NCI-H460 (cell line): ENCODE data around the gene TRIM13. TPM values are rescaled to one million over a fixed set of nuclear protein-coding genes. Genes with fewer than 3 reads are reported as not detected.

ENCODE experiments used
- DNase-seq: peaks from one replicate; pipeline ENCODE4 v3.0.0-alpha.2; 2016; ENCODE audit warnings: low read depth; ENCODE audit errors: extremely low read depth
- total RNA-seq: library from RNA; depleted of rRNA; stranded (reverse); fragments of >200 nt; shearing (Covaris generic); gene quantifications from 2 replicates; pipeline ENCODE4 v1.2.3, GENCODE V29; 2014

Gene TRIM13
- total RNA-seq, 1 experiment from 2014 or later, result 23.1 TPM

- peak; percentile 82 for DNase-seq
These were observed 504 bp upstream of the TRIM13 start for GRCh38 chr13:49996161-49996915.

- no peak for DNase-seq
These were observed 1.1 kb downstream of the TRIM13 start for GRCh38 chr13:49997955-49998354.

GRCh38 chr13:49998714-49999624 is 2.1 kb downstream of the TRIM13 start:
- no peak for DNase-seq

DNA sequence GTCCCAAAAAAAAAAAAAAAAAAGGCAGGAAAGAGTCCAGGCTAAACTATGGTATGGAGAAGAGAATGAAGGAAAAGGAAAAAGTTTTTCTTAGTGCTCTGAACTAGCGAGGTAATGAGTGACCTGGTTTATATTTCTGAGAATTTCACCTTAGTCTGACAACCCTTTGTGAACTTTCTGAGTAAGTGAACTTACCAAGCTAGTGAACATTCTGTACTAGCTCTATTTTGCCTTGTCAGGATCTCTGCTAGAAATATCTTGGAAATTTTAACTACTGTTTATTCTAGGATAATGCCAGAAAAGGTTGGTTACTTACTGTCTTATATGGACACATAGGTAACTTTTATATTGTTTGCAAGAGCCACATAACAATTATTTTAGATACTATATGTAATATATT is 4.4 kb downstream of the TRIM13 start:
- no peak for DNase-seq

- no peak for DNase-seq
These were observed 9.7 kb downstream of the TRIM13 start for GRCh38 chr13:50006426-50007135.

DNA sequence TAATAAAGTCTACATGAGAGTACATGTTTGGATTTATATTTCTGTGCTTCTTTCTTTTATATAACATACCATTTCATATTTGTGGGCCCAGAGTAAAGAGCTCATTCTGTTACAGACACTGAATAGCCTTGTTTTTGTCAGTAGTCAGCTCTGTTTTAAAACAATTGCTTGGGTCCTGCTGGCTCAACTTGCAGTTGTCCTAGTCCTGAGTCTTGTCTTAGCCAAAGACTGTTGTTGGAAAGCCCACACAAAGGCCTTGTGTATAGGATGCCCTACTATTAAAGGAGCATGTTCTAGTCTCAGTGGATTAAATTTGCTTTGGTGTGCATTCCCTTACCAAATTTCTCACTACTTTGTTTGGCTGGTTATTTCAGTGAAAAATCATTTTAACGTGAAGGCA is 14.6 kb downstream of the TRIM13 start:
- DNase-seq, result no peak

- DNase-seq, result no peak
These were observed 15.7 kb downstream of the TRIM13 start for GRCh38 chr13:50012396-50013169.

- no peak for DNase-seq
These were observed 17.5 kb downstream of the TRIM13 start for GRCh38 chr13:50014386-50014785.

- DNase-seq, result no peak
These were observed 18.4 kb downstream of the TRIM13 start, which contains the start of gene KCNRG for GRCh38 chr13:50015258-50015657. Gene KCNRG, plus strand, starts transcription at chr13:50015444. Its CDS starts 50 bp downstream, at chr13:50015494.

DNA sequence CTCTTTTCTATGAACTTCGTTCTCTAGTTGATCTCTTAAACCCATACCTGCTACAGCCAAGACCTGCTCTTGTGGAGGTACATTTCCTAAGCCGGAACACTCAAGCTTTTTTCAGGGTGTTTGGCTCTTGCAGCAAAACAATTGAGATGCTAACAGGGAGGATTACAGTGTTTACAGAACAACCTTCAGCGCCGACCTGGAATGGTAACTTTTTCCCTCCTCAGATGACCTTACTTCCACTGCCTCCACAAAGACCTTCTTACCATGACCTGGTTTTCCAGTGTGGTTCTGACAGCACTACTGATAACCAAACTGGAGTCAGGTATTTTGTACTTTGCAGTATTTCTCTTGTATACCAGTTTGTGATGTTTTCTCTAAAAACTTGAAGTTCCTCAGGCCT is 18.9 kb downstream of the TRIM13 start:
- no peak for DNase-seq

- no peak for DNase-seq
These were observed 19.6 kb downstream of the TRIM13 start for GRCh38 chr13:50016444-50016843.

DNA sequence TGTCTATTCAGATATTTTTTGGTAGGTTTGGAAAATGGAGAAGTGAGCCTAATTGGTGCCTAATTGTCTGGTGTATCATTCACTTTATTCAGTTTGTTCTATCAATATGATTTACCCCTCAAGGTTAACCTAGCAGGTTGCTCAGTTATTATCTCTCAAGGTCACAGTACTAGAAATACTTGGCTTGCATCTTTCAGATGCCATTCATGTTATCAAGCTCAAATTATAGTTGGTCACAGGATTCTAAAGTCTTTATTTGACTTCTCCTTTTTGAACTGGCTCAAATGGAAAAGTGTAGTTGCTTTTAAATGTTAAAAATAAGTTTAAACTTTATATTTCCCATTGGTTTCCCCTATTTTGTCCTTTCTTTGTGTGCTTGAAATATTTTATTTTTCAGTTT is 21.0 kb downstream of the TRIM13 start:
- DNase-seq, result no peak

DNA sequence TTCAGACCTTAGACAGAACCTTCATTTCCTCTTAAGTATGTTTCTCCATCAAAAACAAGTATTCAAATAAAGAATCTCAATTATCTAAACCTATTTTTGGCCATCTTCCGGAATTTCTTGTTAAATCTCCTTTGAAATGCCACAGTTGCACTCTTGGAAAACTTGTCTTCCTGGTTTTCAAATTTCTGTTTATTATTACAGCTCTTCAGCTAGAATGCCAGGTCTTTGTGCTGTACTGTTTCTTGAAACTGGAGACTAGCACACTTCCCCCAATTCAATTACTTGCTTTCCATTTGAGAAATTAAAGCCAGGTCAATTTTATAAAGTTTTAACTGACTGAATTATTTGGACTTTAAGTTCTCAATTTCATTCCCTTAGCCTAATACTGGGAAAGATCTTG is 28.6 kb downstream of the TRIM13 start:
- no peak for DNase-seq

GRCh38 chr13:50026788-50027473 is 30.1 kb downstream of the TRIM13 start:
- no peak for DNase-seq

- DNase-seq, result peak; percentile 49
These were observed 33.5 kb downstream of the TRIM13 start for GRCh38 chr13:50030315-50030714.

GRCh38 chr13:50033725-50034124 is 36.9 kb downstream of the TRIM13 start:
- no peak for DNase-seq

- DNase-seq, result no peak
These were observed 40.9 kb downstream of the TRIM13 start for GRCh38 chr13:50037788-50038187.

DNA sequence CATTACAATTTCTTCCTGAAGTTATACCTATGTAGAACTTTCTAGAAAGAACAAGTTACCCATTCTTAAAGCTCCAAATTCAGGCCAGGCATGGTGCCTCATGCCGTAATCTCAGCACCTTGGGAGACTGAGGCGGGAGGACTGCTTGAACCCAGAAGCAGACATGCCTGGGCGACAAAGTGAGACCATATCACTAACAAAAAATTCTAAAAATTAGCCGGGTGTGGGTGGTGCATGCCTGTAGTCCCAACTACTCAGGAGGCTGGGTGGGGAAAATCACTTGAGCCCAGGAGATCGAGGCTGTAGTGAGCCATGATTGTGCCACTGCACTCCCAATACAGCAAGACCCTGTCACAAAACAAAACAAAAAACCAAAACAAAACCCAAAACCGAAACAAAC is 41.4 kb downstream of the TRIM13 start:
- no peak for DNase-seq

- DNase-seq, result no peak
These were observed 55.6 kb downstream of the TRIM13 start for GRCh38 chr13:50052478-50052877.

DNA sequence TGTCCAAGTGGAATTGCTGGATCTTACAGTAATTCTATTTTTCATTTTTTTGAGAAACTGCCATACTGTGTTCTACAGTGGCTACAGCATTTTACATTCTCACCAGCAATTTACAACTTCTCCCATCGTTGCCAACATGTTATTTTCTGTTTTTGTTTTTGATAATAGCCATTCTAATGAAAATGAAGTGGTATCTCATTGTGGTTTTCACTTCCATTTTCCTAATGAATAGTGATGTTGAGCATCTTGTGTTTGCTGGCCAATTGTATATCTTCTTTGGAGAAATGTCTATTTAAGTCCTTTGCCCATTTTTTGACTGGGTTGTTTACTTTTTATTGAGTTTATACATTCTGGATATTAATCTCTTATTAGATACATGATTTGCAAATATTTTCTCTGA is 57.0 kb downstream of the TRIM13 start:
- DNase-seq, result no peak
